NK-92 (cell line): Measurements from ENCODE around the gene RUNDC3A.
"Not testable (repeated sequence)": the region's sequence is repeated elsewhere in the genome, so short reads cannot be mapped to it uniquely, and the experiment has no call there.

Experiments used
- DNase-seq: peaks from one replicate; lab custom pipeline; 2025; ENCODE audit not compliant: unreplicated experiment; lab: John Stamatoyannopoulos, UW

RUNDC3A gene

GRCh38 chr17:44343510-44344209 is 35.3 kb downstream of the RUNDC3A start:
- no peak for DNase-seq

- DNase-seq, result no peak
Measured at GRCh38 chr17:44344939-44345453, 36.6 kb downstream of the RUNDC3A start, which contains the start of gene GRN. GRN (plus strand) TSS chr17:44345302; CDS start chr17:44349165, 3,863 bp downstream.

GRCh38 chr17:44345454-44346026 is 37.1 kb downstream of the RUNDC3A start:
- DNase-seq, result no peak

- no peak for DNase-seq
Measured at GRCh38 chr17:44346064-44346844, 37.9 kb downstream of the RUNDC3A start.

- not testable (repeated sequence) for DNase-seq
Measured at GRCh38 chr17:44347206-44348055, 39.0 kb downstream of the RUNDC3A start.

- no peak for DNase-seq
Measured at GRCh38 chr17:44348234-44348987, 40.0 kb downstream of the RUNDC3A start.

GRCh38 chr17:44348988-44349364 is 40.6 kb downstream of the RUNDC3A start:
- DNase-seq, result no peak

- DNase-seq, result no peak
Measured at GRCh38 chr17:44349553-44350070, 41.2 kb downstream of the RUNDC3A start.

GRCh38 chr17:44350733-44351226 is 42.4 kb downstream of the RUNDC3A start:
- no peak for DNase-seq

- DNase-seq, result no peak
Measured at GRCh38 chr17:44351464-44351863, 43.1 kb downstream of the RUNDC3A start.

GRCh38 chr17:44351961-44352827 is 43.8 kb downstream of the RUNDC3A start:
- no peak for DNase-seq

GRCh38 chr17:44352828-44353671 is 44.6 kb downstream of the RUNDC3A start:
- DNase-seq, result no peak

- no peak for DNase-seq
Measured at GRCh38 chr17:44353672-44354331, 45.4 kb downstream of the RUNDC3A start.

GRCh38 chr17:44354582-44355561 is 46.5 kb downstream of the RUNDC3A start:
- no peak for DNase-seq

GRCh38 chr17:44355642-44356099 is 47.3 kb downstream of the RUNDC3A start:
- no peak for DNase-seq

GRCh38 chr17:44356241-44356640 is 47.8 kb downstream of the RUNDC3A start:
- no peak for DNase-seq
